H1 (cell line): ENCODE data around the gene ADRA2B. TPM values are rescaled to one million over a fixed set of nuclear protein-coding genes. Genes with fewer than 3 reads are reported as not detected.

Source experiments
- ASH2L ChIP-seq: fragments of 200-600, 300-600 bp; sonication (generic); IDR thresholded peaks from one replicate; pipeline ENCODE4 v1.7.1; 2017; ENCODE audit warnings: low read length
- ATF3 ChIP-seq: IDR thresholded peaks from 2 replicates; pipeline ENCODE4 v1.6.1; 2011; ENCODE audit warnings: low read depth, mild to moderate bottlenecking, low read length; ENCODE audit not compliant: insufficient read depth
- BRCA1 ChIP-seq: IDR thresholded peaks from 2 replicates; pipeline ENCODE4 v1.6.1; 2012; ENCODE audit warnings: low read depth, low read length, improper control_type of control experiment
- CBX8 ChIP-seq: fragments of 300-800, 300-1000 bp; sonication (generic); IDR thresholded peaks from 2 replicates; pipeline ENCODE4 v1.7.1; 2016; ENCODE audit warnings: low read depth, low read length, borderline replicate concordance
- CTCF ChIP-seq, 3 experiments: IDR thresholded peaks; 1 replicate in 2 of 3; 2 replicates in 1 of 3; pipeline versions ENCODE4 v1.5.1 to v1.6.1; 2011; ENCODE audit warnings: low read length in 3 of 3, mild to moderate bottlenecking in 3 of 3, inconsistent platforms in 2 of 3, low read depth in 1 of 3, moderate library complexity in 1 of 3; ENCODE audit not compliant: insufficient read depth in 1 of 3; ENCODE audit errors: control extremely low read depth in 1 of 3
- EZH2 ChIP-seq: fragments of 200-600 bp; sonication (generic); IDR thresholded peaks from 2 replicates; pipeline ENCODE4 v1.7.1; 2012; ENCODE audit warnings: low read depth, mild to moderate bottlenecking, moderate library complexity, low read length, inconsistent platforms; ENCODE audit not compliant: severe bottlenecking
- GABPA ChIP-seq: IDR thresholded peaks from 2 replicates; pipeline ENCODE4 v1.6.1; 2011; ENCODE audit warnings: mild to moderate bottlenecking, low read length, moderate library complexity, borderline replicate concordance; ENCODE audit not compliant: insufficient read depth
- JUN ChIP-seq: IDR thresholded peaks from 2 replicates; pipeline ENCODE4 v1.6.1; 2011; ENCODE audit warnings: low read depth, mild to moderate bottlenecking, improper control_type of control experiment, low read length
- KDM5A ChIP-seq: fragments of 200-600 bp; IDR thresholded peaks from 2 replicates; pipeline ENCODE4 v1.7.1; 2012; ENCODE audit warnings: mild to moderate bottlenecking, low read length, inconsistent platforms, mixed read lengths
- PHF8 ChIP-seq: fragments of 200-600 bp; sonication (generic); conservative IDR thresholded peaks from 2 replicates; pipeline ENCODE4 v1.7.1; 2012; ENCODE audit warnings: low read depth, mild to moderate bottlenecking, inconsistent platforms, low read length, moderate library complexity
- POLR2AphosphoS5 ChIP-seq: IDR thresholded peaks from 2 replicates; pipeline ENCODE4 v1.6.1; 2011; ENCODE audit warnings: low read depth, low read length
- RBBP5 ChIP-seq: IDR thresholded peaks from 2 replicates; pipeline ENCODE4 v1.7.1; 2012; ENCODE audit warnings: low read depth, mild to moderate bottlenecking, inconsistent platforms, low read length, moderate library complexity, borderline replicate concordance
- RNF2 ChIP-seq: fragments of 200-900, 300-1000 bp; sonication (generic); IDR thresholded peaks from 2 replicates; pipeline ENCODE4 v1.7.1; 2016; ENCODE audit warnings: borderline replicate concordance, low read depth, mild to moderate bottlenecking, antibody characterized with exemption, low read length; ENCODE audit not compliant: poor library complexity, severe bottlenecking; ENCODE audit errors: missing control alignments
- SAP30 ChIP-seq: fragments of 300-600 bp; sonication (generic); IDR thresholded peaks from 2 replicates; pipeline ENCODE4 v1.7.1; 2012; ENCODE audit warnings: low read length, moderate library complexity, mild to moderate bottlenecking, inconsistent platforms; ENCODE audit not compliant: insufficient read depth, insufficient replicate concordance
- SIRT6 ChIP-seq: IDR thresholded peaks from one replicate; pipeline ENCODE4 v1.7.1; 2012; ENCODE audit warnings: low read length, inconsistent platforms
- TBP ChIP-seq: IDR thresholded peaks from 2 replicates; pipeline ENCODE4 v1.6.1; 2011; ENCODE audit warnings: low read depth, low read length, improper control_type of control experiment
- USF2 ChIP-seq: IDR thresholded peaks from 2 replicates; pipeline ENCODE4 v1.6.1; 2011; ENCODE audit warnings: low read length, improper control_type of control experiment
- ZNF274 ChIP-seq: IDR thresholded peaks from 2 replicates; pipeline ENCODE4 v1.7.0; 2012; ENCODE audit warnings: low read length, borderline replicate concordance; ENCODE audit errors: extremely low read depth
- polyA plus RNA-seq, 7 experiments: library from polyadenylated mRNA; depleted of rRNA in 3 of 7; stranded (reverse) in 5 of 7; unstranded in 2 of 7; fragments of >200 nt in 5 of 7; fragments of 200-250 nt in 2 of 7; gene quantifications; 1 replicate in 5 of 7; 2 replicates in 1 of 7; 4 replicates in 1 of 7; pipeline versions ENCODE4 v1.2.1 to v1.2.3, GENCODE V29; 2011 to 2013; ENCODE audit warnings: missing spikeins in 2 of 7, mixed read lengths in 2 of 7
- total RNA-seq: library from RNA; stranded (reverse); fragmentation: NEBNext Ultra II Directional; extraction: Animal tissue kit (Norgen Biotek cat#: 25700); gene quantifications from 2 replicates; pipeline ENCODE4 v1.2.1, GENCODE V29; 2021

ADRA2B gene
- total and polyA plus RNA-seq, 2 of the 8 experiments (the other 6 are each of a cell fraction or from before 2014, with no cell fraction given): 5.8 to 6.5 TPM

GRCh38 chr2:96145036-96145847, 28.9 kb upstream of the ADRA2B start, which contains the start of gene DUSP2 (continued):
- TF ChIP-seq USF2: no peak
- peak in 1 of 3 experiments; percentile 1; a peak in 1 of 4 replicates for TF ChIP-seq CTCF (IDR thresholded peaks at IDR 0.05; ENCODE audit: control extremely low read depth in 1 of 3, insufficient read depth in 1 of 3, low read depth in 1 of 3, low read length in 3 of 3)
- TF ChIP-seq KDM5A: no peak
- peak; percentile 73; the same call in 1 of the 2 replicates for TF ChIP-seq RBBP5
- TF ChIP-seq PHF8: peak; percentile 80
- TF ChIP-seq GABPA: 0 out of 2 replicates have a peak, but pooled peaks have one; percentile 22
- TF ChIP-seq ZNF274: no peak
- TF ChIP-seq ATF3: no peak
- no peak for TF ChIP-seq SAP30
- TF ChIP-seq TBP: peak; percentile 73; the same call in 1 of the 2 replicates
- no peak for TF ChIP-seq BRCA1
- TF ChIP-seq EZH2: peak; percentile 36
- TF ChIP-seq JUN: no peak
- TF ChIP-seq CBX8: no peak
- no peak for TF ChIP-seq ASH2L
- no peak for TF ChIP-seq SIRT6
- TF ChIP-seq RNF2: peak; percentile 59
- no peak for TF ChIP-seq POLR2AphosphoS5
